GM12892 (cell line): ENCODE results near the gene ALK.

Experiments used
- POLR2A ChIP-seq: IDR thresholded peaks from 2 replicates; pipeline ENCODE4 v1.6.1; 2011; ENCODE audit warnings: low read depth, low read length, control low read depth
- POLR2AphosphoS5 ChIP-seq: IDR thresholded peaks from 2 replicates; pipeline ENCODE4 v1.6.1; 2011; ENCODE audit warnings: low read depth, low read length, control low read depth
- TAF1 ChIP-seq: IDR thresholded peaks from 2 replicates; pipeline ENCODE4 v1.6.1; 2011; ENCODE audit warnings: low read depth, mild to moderate bottlenecking, control low read depth, low read length, borderline replicate concordance

- no peak for TF ChIP-seq POLR2A
- no peak for TF ChIP-seq TAF1
- TF ChIP-seq POLR2AphosphoS5 = no peak
These were observed 702.0 kb downstream of the ALK start for GRCh38 chr2:29219374-29219773.
